Sciatic nerve (tissue), 1 donor: ENCODE results near the gene KRTAP5-4. TPM values are rescaled to one million over a fixed set of nuclear protein-coding genes. Genes with fewer than 3 reads are reported as not detected.

ENCODE experiments used
- total RNA-seq: library from RNA; stranded (reverse); fragmentation: NEBNext Ultra II Directional; extraction: Animal tissue kit (Norgen Biotek cat#: 25700); gene quantifications from one replicate; pipeline ENCODE4 v1.2.1, GENCODE V29; 2021
- donor health status: DM: no; HTN: no; CAD: no.

KRTAP5-4 gene
- total RNA-seq, 1 donor from 2014 or later = not detected

Other genes with a start within 250 kb of the KRTAP5-4 start
- 7.4 TPM for gene BRSK2, start 232.2 kb downstream of the KRTAP5-4 start, total RNA-seq
- 55.2 TPM for gene MOB2, start 135.4 kb downstream of the KRTAP5-4 start, total RNA-seq
- 8.9 TPM for gene DUSP8, start 49.9 kb downstream of the KRTAP5-4 start, total RNA-seq
- not detected for gene KRTAP5-1, start 36.9 kb downstream of the KRTAP5-4 start, total RNA-seq
- not detected for gene KRTAP5-2, start 23.8 kb downstream of the KRTAP5-4 start, total RNA-seq
- gene KRTAP5-3, start 13.7 kb downstream of the KRTAP5-4 start, total RNA-seq = not detected
- not detected for gene KRTAP5-5, start 7.6 kb upstream of the KRTAP5-4 start, total RNA-seq
- not detected for gene KRTAP5-6, start 75.1 kb upstream of the KRTAP5-4 start, total RNA-seq
- 3.4 TPM for gene IFITM10, start 128.5 kb upstream of the KRTAP5-4 start, total RNA-seq
- 554 TPM for gene CTSD, start 141.8 kb upstream of the KRTAP5-4 start, total RNA-seq
- 1.1 TPM for gene SYT8, start 212.9 kb upstream of the KRTAP5-4 start, total RNA-seq
- not detected for gene TNNI2, start 216.8 kb upstream of the KRTAP5-4 start, total RNA-seq
- 89.6 TPM for gene LSP1, start 230.9 kb upstream of the KRTAP5-4 start, total RNA-seq